Upper lobe of right lung (tissue), 1 donor: ENCODE measurements around the gene GSTT4. TPM values are rescaled to one million over a fixed set of nuclear protein-coding genes. Genes with fewer than 3 reads are reported as not detected.

ENCODE experiments used
- ATAC-seq: fragments of 200-7000 bp; cut with Tn5 transposase; one replicate; pipeline ENCODE4 v1.9.1; 2020; ENCODE audit warnings: mild to moderate bottlenecking, moderate library complexity
- DNase-seq: peaks from one replicate; pipeline ENCODE4 v3.0.0-alpha.2; 2020
- H3K27ac ChIP-seq: fragments of 200-600 bp; one replicate; pipeline ENCODE4 v1.8.0; 2022
- H3K27me3 ChIP-seq: fragments of 200-600 bp; one replicate; pipeline ENCODE4 v1.8.0; 2022; ENCODE audit warnings: mild to moderate bottlenecking
- H3K36me3 ChIP-seq: fragments of 200-600 bp; one replicate; pipeline ENCODE4 v1.8.0; 2022
- H3K4me1 ChIP-seq: fragments of 200-600 bp; one replicate; pipeline ENCODE4 v1.8.0; 2022
- H3K4me3 ChIP-seq: fragments of 200-600 bp; one replicate; pipeline ENCODE4 v1.8.0; 2022; ENCODE audit warnings: mild to moderate bottlenecking
- H3K9me3 ChIP-seq: fragments of 200-600 bp; one replicate; pipeline ENCODE4 v1.8.0; 2022
- CTCF ChIP-seq: fragments of 200-600 bp; IDR thresholded peaks from one replicate; pipeline ENCODE4 v1.8.0; 2022; ENCODE audit warnings: antibody characterized with exemption
- intact Hi-C: fragments of 100-400 bp; cut with DNase I; formaldehyde crosslinking; loops from one replicate; pipeline ENCODE4 v1.11.0; 2022
- long read RNA-seq: library from polyadenylated mRNA; unstranded; transcript quantifications from one replicate; pipeline ENCODE4 v2.0.0, GENCODE V29; 2021
- total RNA-seq: library from RNA; stranded (reverse); fragmentation: NEBNext Ultra II Directional; extraction: Animal tissue kit (Norgen Biotek cat#: 25700); gene quantifications from one replicate; pipeline ENCODE4 v1.2.1, GENCODE V29; 2021
- donor health status: DM: no; HTN: yes; CAD: no; lungs with severe emphysema.

The GSTT4 gene
- not detected for total RNA-seq
- long read RNA-seq, result 0 reads

- Histone ChIP-seq H3K27ac (no peak within 1 kb of the TSS), H3K36me3 (no peaks in the 10 kb centered on the region), H3K9me3 (no peaks in the 10 kb centered on the region), H3K4me3 (no peak within 1 kb of the TSS), H3K27me3 (no peaks in the 10 kb centered on the region), H3K4me1 (no peaks in the 10 kb centered on the region)
- DNase-seq (no peak), ATAC-seq (no peak)
- TF ChIP-seq CTCF, result no peak
- intact Hi-C loops, result no loop called here
These were observed at the start of gene GSTT4 for GRCh38 chr22:24005201-24005600. GSTT4 (minus strand) TSS chr22:24005453; CDS start chr22:24005356, 97 bp downstream.

DNA sequence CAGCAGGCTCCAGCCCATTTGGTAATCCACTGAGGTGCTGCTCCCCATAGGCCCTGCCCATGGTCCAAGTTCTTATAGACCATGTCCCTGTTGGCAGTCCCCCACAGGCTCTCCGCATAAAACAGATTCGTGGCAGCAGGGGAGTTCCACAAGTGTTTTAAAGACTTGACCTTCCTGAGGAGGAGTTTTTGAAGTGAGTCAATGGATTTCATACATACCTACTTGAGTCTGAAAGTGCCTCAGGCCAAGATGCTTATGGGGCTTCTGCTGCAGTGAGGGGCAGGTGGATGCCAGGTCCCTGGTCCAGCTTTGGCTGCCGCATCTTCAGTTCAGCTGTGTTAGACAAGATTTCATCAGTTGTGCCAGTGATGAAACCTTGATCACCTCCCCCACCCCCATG is 49.1 kb upstream of the GSTT4 start:
- Histone ChIP-seq H3K4me3 (no peak overlapping the region), H3K27ac (no peak overlapping the region), H3K4me1 (no peaks in the 10 kb centered on the region), H3K36me3 (peaks cover 90% of the 10 kb centered on the region), H3K9me3 (no peaks in the 10 kb centered on the region), H3K27me3 (no peaks in the 10 kb centered on the region)
- TF ChIP-seq CTCF, result no peak
- DNase-seq (no peak), ATAC-seq (no peak)
- intact Hi-C loops, result no loop called here

GRCh38 chr22:24053481-24054226 is 48.4 kb upstream of the GSTT4 start:
- no peak for DNase-seq
- Histone ChIP-seq H3K4me3 (no peak overlapping the region), H3K9me3 (no peaks in the 10 kb centered on the region), H3K4me1 (no peaks in the 10 kb centered on the region), H3K27ac (no peak overlapping the region), H3K36me3 (peaks cover 90% of the 10 kb centered on the region), H3K27me3 (no peaks in the 10 kb centered on the region)
- ATAC-seq, result peak; percentile 9
- intact Hi-C loops, result no loop called here
- TF ChIP-seq CTCF, result no peak

DNA sequence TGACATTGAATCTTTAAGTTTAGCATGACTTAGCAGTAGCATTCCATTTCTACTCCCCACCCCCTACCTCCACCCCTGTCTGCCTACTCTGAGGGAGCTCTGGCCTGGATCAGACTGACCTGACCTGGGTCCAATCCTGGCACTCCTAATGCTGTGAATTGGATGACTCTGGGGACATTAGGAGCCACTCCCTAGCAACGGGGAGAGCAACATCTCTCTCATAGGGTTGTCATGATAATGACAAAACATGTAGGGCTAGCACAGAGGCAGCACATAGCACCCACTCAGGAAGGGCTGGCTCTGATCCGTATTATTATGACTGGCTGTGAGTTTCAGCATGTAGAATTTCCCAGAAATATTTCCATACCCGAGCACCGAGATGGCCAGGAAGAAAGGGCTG is 46.3 kb upstream of the GSTT4 start:
- intact Hi-C loops, result no loop called here
- Histone ChIP-seq H3K4me1 (no peaks in the 10 kb centered on the region), H3K36me3 (peaks cover 89% of the 10 kb centered on the region), H3K4me3 (no peak overlapping the region), H3K9me3 (no peaks in the 10 kb centered on the region), H3K27ac (no peak overlapping the region), H3K27me3 (no peaks in the 10 kb centered on the region)
- DNase-seq (no peak), ATAC-seq (peak; percentile 46)
- TF ChIP-seq CTCF, result no peak

- ATAC-seq (peak; percentile 80), DNase-seq (no peak)
- no peak overlapping the region for H3K27ac ChIP-seq
- H3K9me3 ChIP-seq, result no peaks in the 10 kb centered on the region
- intact Hi-C loops, result no loop called here
- no peak overlapping the region for H3K4me3 ChIP-seq
- no peaks in the 10 kb centered on the region for H3K4me1 ChIP-seq
- no peaks in the 10 kb centered on the region for H3K27me3 ChIP-seq
- H3K36me3 ChIP-seq, result peaks cover 89% of the 10 kb centered on the region
- TF ChIP-seq CTCF, result no peak
These were observed 45.8 kb upstream of the GSTT4 start for GRCh38 chr22:24051028-24051427.
